Measurements from ENCODE around the gene DEDD2. TPM values are rescaled to one million over a fixed set of nuclear protein-coding genes. Genes with fewer than 3 reads are reported as not detected.

DEDD2 gene
- total RNA-seq, 1 experiment from 2014 or later, result 32.7 TPM

GRCh38 chr19:42235181-42235580 is 17.7 kb upstream of the DEDD2 start:
- RAD21 ChIA-PET (ENCODE audit: low non-redundant PET in 1 of 2, low total read pairs in 2 of 2, uncharacterized antibody in 2 of 2, unreplicated experiment in 2 of 2), result no interaction called here
- CTCF ChIA-PET, result no interaction called here
- H3K79me2 ChIP-seq (ENCODE audit: insufficient read depth, low read length), result peaks cover 48% of the 10 kb centered on the region
- H3K9ac ChIP-seq (ENCODE audit: low read length), result no peak overlapping the region
- no peak overlapping the region for H2AFZ ChIP-seq (ENCODE audit: low read depth, low read length, poor library complexity, severe bottlenecking)
- TF ChIP-seq EZH2 (IDR thresholded peaks at IDR 0.05) (no peak), JUND (IDR thresholded peaks at IDR 0.05) (no peak), EZH2phosphoT487 (IDR thresholded peaks at IDR 0.05; ENCODE audit: borderline replicate concordance) (no peak)
- no peak for DNase-seq (ENCODE audit: low read depth, low spot score)
- H3K4me1 ChIP-seq (ENCODE audit: control insufficient read depth in 1 of 2, insufficient read depth in 2 of 2, low read length in 2 of 2), result no peaks in the 10 kb centered on the region
- H3K9me2 ChIP-seq (ENCODE audit: insufficient read depth), result no peaks in the 10 kb centered on the region
- no peak overlapping the region for H3K4me2 ChIP-seq (ENCODE audit: low read length)
- no peaks in the 10 kb centered on the region for H3K9me3 ChIP-seq (ENCODE audit: control insufficient read depth in 1 of 2, insufficient read depth in 1 of 2, low read depth in 1 of 2, low read length in 2 of 2)
- no TSS peak for BruUV-seq (replicated peaks)
- H3K27ac ChIP-seq (ENCODE audit: low read depth, low read length), result no peak overlapping the region
- no peak for ATAC-seq
- no peaks in the 10 kb centered on the region for H4K20me1 ChIP-seq (ENCODE audit: insufficient read depth)
- intact Hi-C loops (cut with micrococcal nuclease), result no loop called here
- H3K36me3 ChIP-seq (ENCODE audit: control insufficient read depth in 1 of 2, insufficient read depth in 2 of 2, low read length in 2 of 2), result peaks cover 42 to 46% of the 10 kb centered on the region in 2 experiments; a peak in 3 of 4 replicates
- no peak overlapping the region for H3K4me3 ChIP-seq (replicated peaks in 1 of 2; ENCODE audit: low read depth in 1 of 2, low read length in 2 of 2)
- POLR2A ChIA-PET, result interaction anchor here (0.6 to 1.6 kb wide), 2 partner anchors 27 to 162 kb away, joined by 3 to 5 read pairs; no protein-coding TSS in a partner anchor
- H3K27me3 ChIP-seq (ENCODE audit: insufficient read depth, low read length), result no peaks in the 10 kb centered on the region

- Histone ChIP-seq H4K20me1 (ENCODE audit: insufficient read depth) (no peaks in the 10 kb centered on the region), H3K79me2 (ENCODE audit: insufficient read depth, low read length) (peaks cover 48% of the 10 kb centered on the region), H3K27me3 (ENCODE audit: insufficient read depth, low read length) (no peaks in the 10 kb centered on the region), H2AFZ (ENCODE audit: low read depth, low read length, poor library complexity, severe bottlenecking) (no peak overlapping the region), H3K36me3 (ENCODE audit: control insufficient read depth in 1 of 2, insufficient read depth in 2 of 2, low read length in 2 of 2) (peaks cover 45 to 49% of the 10 kb centered on the region in 2 experiments; a peak in 3 of 4 replicates), H3K4me1 (ENCODE audit: control insufficient read depth in 1 of 2, insufficient read depth in 2 of 2, low read length in 2 of 2) (no peaks in the 10 kb centered on the region), H3K9ac (ENCODE audit: low read length) (no peak overlapping the region), H3K9me2 (ENCODE audit: insufficient read depth) (no peaks in the 10 kb centered on the region), H3K4me2 (ENCODE audit: low read length) (no peak overlapping the region), H3K27ac (ENCODE audit: low read depth, low read length) (no peak overlapping the region), H3K4me3 (replicated peaks in 1 of 2; ENCODE audit: low read depth in 1 of 2, low read length in 2 of 2) (no peak overlapping the region), H3K9me3 (ENCODE audit: control insufficient read depth in 1 of 2, insufficient read depth in 1 of 2, low read depth in 1 of 2, low read length in 2 of 2) (no peaks in the 10 kb centered on the region)
- RAD21 ChIA-PET (ENCODE audit: low non-redundant PET in 1 of 2, low total read pairs in 2 of 2, uncharacterized antibody in 2 of 2, unreplicated experiment in 2 of 2), result no interaction called here
- CTCF ChIA-PET, result no interaction called here
- no peak for ATAC-seq
- POLR2A ChIA-PET, result no interaction called here
- TF ChIP-seq ATF3 (IDR thresholded peaks at IDR 0.05) (no peak), POLR2AphosphoS5 (IDR thresholded peaks at IDR 0.05; ENCODE audit: low read depth, low read length) (no peak), FOSL1 (IDR thresholded peaks at IDR 0.05; ENCODE audit: low read depth) (no peak), RAD21 (IDR thresholded peaks at IDR 0.05; ENCODE audit: low read depth) (no peak), EZH2phosphoT487 (IDR thresholded peaks at IDR 0.05; ENCODE audit: borderline replicate concordance) (no peak)
- TF ChIP-seq, protein P1, sequence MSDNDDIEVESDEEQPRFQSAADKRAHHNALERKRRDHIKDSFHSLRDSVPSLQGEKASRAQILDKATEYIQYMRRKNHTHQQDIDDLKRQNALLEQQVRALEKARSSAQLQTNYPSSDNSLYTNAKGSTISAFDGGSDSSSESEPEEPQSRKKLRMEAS (IDR thresholded peaks at IDR 0.05), result no peak
- BruUV-seq (replicated peaks), result no TSS peak
- no peak for DNase-seq (ENCODE audit: low read depth, low spot score)
- intact Hi-C loops (cut with micrococcal nuclease), result no loop called here
Measured at GRCh38 chr19:42234364-42234763, 16.9 kb upstream of the DEDD2 start.
